Kidney tubule cell (primary cell): ENCODE measurements around the gene SLC26A9.
"Not testable (repeated sequence)": the region's sequence is repeated elsewhere in the genome, so short reads cannot be mapped to it uniquely, and the experiment has no call there.

ENCODE experiments used
- DNase-seq: peaks from one replicate; pipeline ENCODE4 v3.0.0-alpha.2; 2018; ENCODE audit warnings: low spot score

The SLC26A9 gene

GRCh38 chr1:205926213-205926612, 17.0 kb downstream of the SLC26A9 start:
- DNase-seq, result no peak

GRCh38 chr1:205925736-205926135, 17.5 kb downstream of the SLC26A9 start:
- DNase-seq, result peak; percentile 72

- DNase-seq, result no peak
These were observed 18.8 kb downstream of the SLC26A9 start for GRCh38 chr1:205924460-205924790.

- no peak for DNase-seq
These were observed 19.4 kb downstream of the SLC26A9 start for GRCh38 chr1:205923651-205924459.

- no peak for DNase-seq
These were observed 20.4 kb downstream of the SLC26A9 start for GRCh38 chr1:205922806-205923205.

- no peak for DNase-seq
These were observed 20.9 kb downstream of the SLC26A9 start for GRCh38 chr1:205922314-205922713.

GRCh38 chr1:205921570-205921909, 21.7 kb downstream of the SLC26A9 start:
- no peak for DNase-seq

GRCh38 chr1:205920861-205921569, 22.2 kb downstream of the SLC26A9 start:
- no peak for DNase-seq

- peak; percentile 32 for DNase-seq
These were observed 23.1 kb downstream of the SLC26A9 start for GRCh38 chr1:205920159-205920558.

- DNase-seq, result peak; percentile 83
These were observed 24.1 kb downstream of the SLC26A9 start for GRCh38 chr1:205918955-205919746.

- DNase-seq, result peak; percentile 41
These were observed 25.6 kb downstream of the SLC26A9 start for GRCh38 chr1:205917466-205918238.

- DNase-seq, result peak; percentile 44
These were observed 26.7 kb downstream of the SLC26A9 start for GRCh38 chr1:205916541-205916940.

GRCh38 chr1:205915354-205915990, 27.8 kb downstream of the SLC26A9 start:
- DNase-seq, result no peak

GRCh38 chr1:205914730-205915129, 28.5 kb downstream of the SLC26A9 start:
- DNase-seq, result no peak

- no peak for DNase-seq
These were observed 29.1 kb downstream of the SLC26A9 start for GRCh38 chr1:205914155-205914507.

GRCh38 chr1:205913451-205914154, 29.7 kb downstream of the SLC26A9 start:
- DNase-seq, result peak; percentile 86

- peak; percentile 54 for DNase-seq
These were observed 35.5 kb downstream of the SLC26A9 start for GRCh38 chr1:205907794-205908193.

GRCh38 chr1:205905095-205905494, 38.2 kb downstream of the SLC26A9 start:
- DNase-seq, result not testable (repeated sequence)

- DNase-seq, result no peak
These were observed 46.9 kb downstream of the SLC26A9 start for GRCh38 chr1:205896351-205896750.

- not testable (repeated sequence) for DNase-seq
These were observed 49.1 kb downstream of the SLC26A9 start for GRCh38 chr1:205894119-205894518.

GRCh38 chr1:205892175-205892574, 51.1 kb downstream of the SLC26A9 start:
- DNase-seq, result not testable (repeated sequence)
